Common myeloid progenitor, CD34-positive (primary cell): ENCODE measurements around the gene ABCA7.

Source experiments
- CTCF ChIA-PET: fragments of 350-600 bp; sonication (Branson Sonifier 250); formaldehyde crosslinking; loops from one replicate; lab custom pipeline; 2021; ENCODE audit warnings: antibody characterized with exemption; lab: Charles Lee
- POLR2A ChIA-PET: fragments of 350-600 bp; sonication (Branson Sonifier 250); formaldehyde crosslinking; loops from one replicate; lab custom pipeline; 2021; ENCODE audit warnings: antibody characterized with exemption; lab: Charles Lee
- DNase-seq, 3 donors: peaks; one replicate each; pipeline versions ENCODE4 v3.0.0 to v3.0.0-alpha.2; 2013
- H3K27ac ChIP-seq, 2 experiments: 1 replicate in 1 of 2; 2 replicates in 1 of 2; pipeline ENCODE4 v1.7.0; 2013; ENCODE audit warnings: inconsistent platforms in 2 of 2, low read length in 2 of 2, mild to moderate bottlenecking in 2 of 2, low read depth in 1 of 2, moderate library complexity in 1 of 2; ENCODE audit not compliant: severe bottlenecking in 2 of 2, insufficient read depth in 1 of 2, poor library complexity in 1 of 2
- H3K27me3 ChIP-seq, 5 experiments: replicated peaks in 2 of 5; 1 replicate in 3 of 5; 2 replicates in 2 of 5; pipeline versions ENCODE4 v1.6.1 to v1.7.0; 2013; ENCODE audit warnings: low read length in 4 of 5, mild to moderate bottlenecking in 2 of 5, moderate library complexity in 2 of 5, inconsistent platforms in 1 of 5; ENCODE audit not compliant: insufficient read depth in 5 of 5, control insufficient read depth in 4 of 5
- H3K36me3 ChIP-seq, 4 experiments: 1 replicate in 2 of 4; 2 replicates in 2 of 4; pipeline versions ENCODE4 v1.6.1 to v1.7.0; 2013; ENCODE audit warnings: low read length in 3 of 4, control low read depth in 1 of 4, mild to moderate bottlenecking in 1 of 4; ENCODE audit not compliant: control insufficient read depth in 4 of 4, insufficient read depth in 4 of 4
- H3K4me1 ChIP-seq, 4 experiments: 1 replicate in 3 of 4; 2 replicates in 1 of 4; pipeline versions ENCODE4 v1.6.1 to v1.7.1; 2013; ENCODE audit warnings: low read length in 3 of 4, mild to moderate bottlenecking in 3 of 4, control low read depth in 1 of 4, inconsistent platforms in 1 of 4, moderate library complexity in 1 of 4; ENCODE audit not compliant: control insufficient read depth in 4 of 4, insufficient read depth in 4 of 4; ENCODE audit errors: control extremely low read depth in 1 of 4
- H3K4me3 ChIP-seq, 7 experiments: 1 replicate in 4 of 7; 2 replicates in 3 of 7; pipeline versions ENCODE4 v1.5.1 to v1.7.0; 2013; ENCODE audit warnings: mild to moderate bottlenecking in 7 of 7, low read length in 6 of 7, moderate library complexity in 6 of 7, inconsistent platforms in 2 of 7, low read depth in 2 of 7, control low read depth in 1 of 7; ENCODE audit not compliant: insufficient read depth in 4 of 7, control insufficient read depth in 1 of 7; ENCODE audit errors: extremely low read depth in 1 of 7
- H3K9me3 ChIP-seq, 5 experiments: 1 replicate in 4 of 5; 2 replicates in 1 of 5; pipeline versions ENCODE4 v1.6.1 to v1.7.1; 2013; ENCODE audit warnings: low read length in 4 of 5, mild to moderate bottlenecking in 2 of 5, inconsistent platforms in 1 of 5, low read depth in 1 of 5, moderate library complexity in 1 of 5; ENCODE audit not compliant: control insufficient read depth in 4 of 5, insufficient read depth in 2 of 5; ENCODE audit errors: control extremely low read depth in 1 of 5
- WGBS: methylation state at CpG from one replicate; pipeline ENCODE4 v1.1.5; 2013; ENCODE audit not compliant: insufficient coverage; 5-methylcytosine and 5-hydroxymethylcytosine counted together

ABCA7 gene

GRCh38 chr19:1046836-1047695, 7.2 kb downstream of the ABCA7 start:
- Histone ChIP-seq H3K27ac (no peak overlapping the region), H3K27me3 (no peaks in the 10 kb centered on the region), H3K4me1 (peaks cover 0 to 8% (median 1%) of the 10 kb centered on the region in 4 experiments), H3K36me3 (peaks cover 0 to 30% (median 2%) of the 10 kb centered on the region in 4 experiments), H3K9me3 (no peaks in the 10 kb centered on the region), H3K4me3 (no peak overlapping the region)
- DNase-seq, result peak in 2 of 3 donors; percentile 57 to 83
- POLR2A ChIA-PET, result no interaction called here
- 85% methylated on average over 65 of the region's 77 CpGs for WGBS
- CTCF ChIA-PET, result interaction anchor here (1.1 kb wide), 1 partner anchor 19 kb away, joined by 3 read pairs; no protein-coding TSS in a partner anchor

DNA sequence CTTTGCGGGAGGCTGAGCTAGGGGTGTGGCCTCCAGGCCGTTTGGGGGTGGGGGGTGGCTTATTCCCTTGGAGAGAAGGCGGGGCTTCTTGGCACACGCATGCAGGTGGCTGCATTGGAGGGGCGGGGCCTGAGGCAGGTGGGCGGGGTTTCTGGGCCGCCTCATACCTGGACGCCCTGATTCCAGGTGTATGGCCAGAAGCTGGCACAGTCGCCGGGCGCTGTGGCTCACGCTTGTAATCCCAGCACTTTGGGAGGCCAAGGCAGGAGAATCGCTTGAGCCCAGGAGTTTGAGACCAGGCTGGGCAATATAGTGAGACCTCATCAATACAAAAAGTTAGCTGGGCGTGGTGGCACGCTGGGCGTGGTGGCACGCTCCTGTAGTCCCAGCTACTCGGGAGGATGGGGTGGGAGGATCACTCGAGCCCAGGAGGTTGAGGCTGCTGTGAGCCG, 7.8 kb downstream of the ABCA7 start:
- Histone ChIP-seq H3K9me3 (no peaks in the 10 kb centered on the region), H3K4me3 (no peak overlapping the region), H3K36me3 (peaks cover 0 to 24% (median 2%) of the 10 kb centered on the region in 4 experiments), H3K4me1 (peaks cover 0 to 8% (median 1%) of the 10 kb centered on the region in 4 experiments), H3K27ac (no peak overlapping the region), H3K27me3 (no peaks in the 10 kb centered on the region)
- WGBS, result 92% methylated on average over 16 of the region's 20 CpGs
- POLR2A ChIA-PET, result no interaction called here
- DNase-seq, result no peak
- CTCF ChIA-PET, result interaction anchor here (1.1 kb wide), 1 partner anchor 18 kb away, joined by 3 read pairs; no protein-coding TSS in a partner anchor

DNA sequence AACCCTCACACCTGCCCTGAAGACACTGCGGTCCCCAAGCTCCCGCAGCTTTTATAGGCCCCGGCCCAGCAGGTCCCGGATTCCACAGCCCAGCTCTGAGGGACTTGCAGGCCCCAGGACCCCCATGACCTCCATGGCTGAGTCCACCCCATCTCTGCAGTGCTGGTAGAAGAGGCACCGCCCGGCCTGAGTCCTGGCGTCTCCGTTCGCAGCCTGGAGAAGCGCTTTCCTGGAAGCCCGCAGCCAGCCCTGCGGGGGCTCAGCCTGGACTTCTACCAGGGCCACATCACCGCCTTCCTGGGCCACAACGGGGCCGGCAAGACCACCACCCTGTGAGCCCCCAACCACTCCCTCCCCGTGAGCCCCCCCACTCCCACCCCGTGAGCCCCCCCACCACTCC, 9.2 kb downstream of the ABCA7 start:
- H3K4me3 ChIP-seq, result no peak overlapping the region
- no peak for DNase-seq
- peaks cover 0 to 8% (median 1%) of the 10 kb centered on the region in 4 experiments for H3K4me1 ChIP-seq
- H3K9me3 ChIP-seq, result no peaks in the 10 kb centered on the region
- H3K27ac ChIP-seq, result no peak overlapping the region
- 99% methylated on average over 12 of the region's 17 CpGs for WGBS
- ChIA-PET CTCF (no interaction called here), POLR2A (no interaction called here)
- H3K27me3 ChIP-seq, result no peaks in the 10 kb centered on the region
- peaks cover 0 to 24% (median 1%) of the 10 kb centered on the region in 4 experiments for H3K36me3 ChIP-seq

DNA sequence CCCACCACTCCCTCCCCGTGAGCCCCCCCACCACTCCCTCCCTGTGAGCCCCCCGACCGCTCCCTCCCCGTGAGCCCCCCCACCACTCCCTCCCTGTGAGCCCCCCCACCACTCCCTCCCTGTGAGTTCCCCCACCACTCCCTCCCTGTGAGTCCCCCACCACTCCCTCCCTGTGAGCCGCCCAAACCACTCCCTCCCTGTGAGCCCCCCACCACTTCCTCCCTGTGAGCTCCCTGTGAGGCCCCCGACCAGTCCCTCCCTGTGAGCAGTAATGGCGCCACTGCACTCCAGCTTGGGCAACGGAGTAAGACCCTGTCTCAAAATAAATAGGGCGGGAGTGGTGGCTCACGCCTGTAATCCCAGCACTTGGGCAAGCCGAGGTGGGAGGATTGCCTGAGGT, 9.9 kb downstream of the ABCA7 start:
- H3K36me3 ChIP-seq, result peaks cover 0 to 26% (median 3%) of the 10 kb centered on the region in 4 experiments
- WGBS, result 79% methylated on average over 3 of the region's 11 CpGs
- POLR2A ChIA-PET, result no interaction called here
- no peak overlapping the region for H3K27ac ChIP-seq
- no peak overlapping the region for H3K4me3 ChIP-seq
- no peaks in the 10 kb centered on the region for H3K27me3 ChIP-seq
- H3K9me3 ChIP-seq, result peaks cover 0 to 3% (median 1%) of the 10 kb centered on the region in 5 experiments
- peak in 1 of 3 donors; percentile 77 for DNase-seq
- CTCF ChIA-PET, result no interaction called here
- peaks cover 0 to 8% (median 1%) of the 10 kb centered on the region in 4 experiments for H3K4me1 ChIP-seq

DNA sequence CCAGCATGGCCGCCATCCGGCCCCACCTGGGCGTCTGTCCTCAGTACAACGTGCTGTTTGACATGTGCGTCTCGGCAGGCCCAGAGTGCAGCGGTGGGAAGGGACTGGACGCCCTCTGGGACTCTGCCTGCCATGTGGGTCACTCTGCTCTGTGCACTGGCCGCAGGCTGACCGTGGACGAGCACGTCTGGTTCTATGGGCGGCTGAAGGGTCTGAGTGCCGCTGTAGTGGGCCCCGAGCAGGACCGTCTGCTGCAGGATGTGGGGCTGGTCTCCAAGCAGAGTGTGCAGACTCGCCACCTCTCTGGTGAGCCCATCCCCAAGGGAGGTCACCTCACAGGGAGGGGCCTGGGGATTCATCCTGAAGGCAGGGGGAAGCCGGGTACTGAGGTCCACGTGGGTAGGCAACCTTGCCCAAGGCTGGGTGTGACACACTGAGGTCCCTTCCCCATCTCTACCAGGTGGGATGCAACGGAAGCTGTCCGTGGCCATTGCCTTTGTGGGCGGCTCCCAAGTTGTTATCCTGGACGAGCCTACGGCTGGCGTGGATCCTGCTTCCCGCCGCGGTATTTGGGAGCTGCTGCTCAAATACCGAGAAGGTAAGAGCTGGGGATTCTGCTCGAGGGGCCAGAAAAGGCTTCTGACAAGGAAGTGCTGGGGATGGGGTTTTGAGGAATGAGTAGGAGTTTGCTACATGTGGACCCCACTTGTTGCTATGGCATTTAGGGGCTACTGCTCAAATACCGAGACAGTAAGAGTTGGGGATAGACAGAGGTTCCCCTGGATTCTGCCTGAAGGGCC, 11.3 kb downstream of the ABCA7 start:
- POLR2A ChIA-PET, result no interaction called here
- CTCF ChIA-PET, result no interaction called here
- Histone ChIP-seq H3K36me3 (peaks cover 0 to 30% (median 10%) of the 10 kb centered on the region in 4 experiments), H3K4me1 (peaks cover 0 to 8% (median 1%) of the 10 kb centered on the region in 4 experiments), H3K4me3 (no peak overlapping the region), H3K9me3 (peaks cover 0 to 11% (median 6%) of the 10 kb centered on the region in 5 experiments), H3K27me3 (no peaks in the 10 kb centered on the region), H3K27ac (no peak overlapping the region)
- 98% methylated on average over 29 of the region's 31 CpGs for WGBS
- no peak for DNase-seq

DNA sequence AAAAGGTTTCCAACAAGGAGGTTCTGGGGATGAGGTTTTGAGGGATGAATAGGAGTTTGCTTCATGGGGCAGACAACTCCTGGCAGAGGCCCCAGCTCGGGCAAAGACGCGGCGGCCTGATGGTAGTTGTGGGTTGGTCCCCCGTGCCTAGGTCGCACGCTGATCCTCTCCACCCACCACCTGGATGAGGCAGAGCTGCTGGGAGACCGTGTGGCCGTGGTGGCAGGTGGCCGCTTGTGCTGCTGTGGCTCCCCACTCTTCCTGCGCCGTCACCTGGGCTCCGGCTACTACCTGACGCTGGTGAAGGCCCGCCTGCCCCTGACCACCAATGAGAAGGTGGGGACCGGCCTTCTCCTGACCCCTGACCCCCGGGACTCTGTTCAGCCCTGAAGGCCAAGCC, 11.9 kb downstream of the ABCA7 start:
- ChIA-PET CTCF (no interaction called here), POLR2A (no interaction called here)
- peaks cover 0 to 8% (median 1%) of the 10 kb centered on the region in 4 experiments for H3K4me1 ChIP-seq
- H3K4me3 ChIP-seq, result no peak overlapping the region
- DNase-seq, result no peak
- H3K27me3 ChIP-seq, result no peaks in the 10 kb centered on the region
- WGBS, result 92% methylated on average over 11 of the region's 17 CpGs
- H3K27ac ChIP-seq, result no peak overlapping the region
- H3K9me3 ChIP-seq, result peaks cover 0 to 17% (median 12%) of the 10 kb centered on the region in 5 experiments
- peaks cover 0 to 30% (median 16%) of the 10 kb centered on the region in 4 experiments for H3K36me3 ChIP-seq
